ENCODE results near the gene BTBD19. TPM values are rescaled to one million over a fixed set of nuclear protein-coding genes. Genes with fewer than 3 reads are reported as not detected.

The BTBD19 gene
- total RNA-seq, 1 donor from 2014 or later = 10.4 TPM

GRCh38 chr1:44775930-44776729 lies 32.2 kb upstream of the BTBD19 start:
- no peaks in the 10 kb centered on the region for H3K9me3 Mint-ChIP-seq (ENCODE audit: unreplicated experiment)
- H3K27ac Mint-ChIP-seq (ENCODE audit: unreplicated experiment) = peak overlapping the region; percentile 70
- TF ChIP-seq, protein P1, sequence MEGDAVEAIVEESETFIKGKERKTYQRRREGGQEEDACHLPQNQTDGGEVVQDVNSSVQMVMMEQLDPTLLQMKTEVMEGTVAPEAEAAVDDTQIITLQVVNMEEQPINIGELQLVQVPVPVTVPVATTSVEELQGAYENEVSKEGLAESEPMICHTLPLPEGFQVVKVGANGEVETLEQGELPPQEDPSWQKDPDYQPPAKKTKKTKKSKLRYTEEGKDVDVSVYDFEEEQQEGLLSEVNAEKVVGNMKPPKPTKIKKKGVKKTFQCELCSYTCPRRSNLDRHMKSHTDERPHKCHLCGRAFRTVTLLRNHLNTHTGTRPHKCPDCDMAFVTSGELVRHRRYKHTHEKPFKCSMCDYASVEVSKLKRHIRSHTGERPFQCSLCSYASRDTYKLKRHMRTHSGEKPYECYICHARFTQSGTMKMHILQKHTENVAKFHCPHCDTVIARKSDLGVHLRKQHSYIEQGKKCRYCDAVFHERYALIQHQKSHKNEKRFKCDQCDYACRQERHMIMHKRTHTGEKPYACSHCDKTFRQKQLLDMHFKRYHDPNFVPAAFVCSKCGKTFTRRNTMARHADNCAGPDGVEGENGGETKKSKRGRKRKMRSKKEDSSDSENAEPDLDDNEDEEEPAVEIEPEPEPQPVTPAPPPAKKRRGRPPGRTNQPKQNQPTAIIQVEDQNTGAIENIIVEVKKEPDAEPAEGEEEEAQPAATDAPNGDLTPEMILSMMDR (IDR thresholded peaks at IDR 0.05; ENCODE audit: unreplicated experiment) = no peak
- peaks cover 22% of the 10 kb centered on the region for H3K4me1 Mint-ChIP-seq (ENCODE audit: unreplicated experiment)
- H3K4me3 Mint-ChIP-seq (ENCODE audit: unreplicated experiment) = peak overlapping the region; percentile 97
- no peak for DNase-seq (ENCODE audit: low spot score)
- peaks cover 10% of the 10 kb centered on the region for H3K27me3 Mint-ChIP-seq (ENCODE audit: unreplicated experiment)
- peaks cover 27% of the 10 kb centered on the region for H3K36me3 Mint-ChIP-seq (ENCODE audit: low read depth, unreplicated experiment)

DNA sequence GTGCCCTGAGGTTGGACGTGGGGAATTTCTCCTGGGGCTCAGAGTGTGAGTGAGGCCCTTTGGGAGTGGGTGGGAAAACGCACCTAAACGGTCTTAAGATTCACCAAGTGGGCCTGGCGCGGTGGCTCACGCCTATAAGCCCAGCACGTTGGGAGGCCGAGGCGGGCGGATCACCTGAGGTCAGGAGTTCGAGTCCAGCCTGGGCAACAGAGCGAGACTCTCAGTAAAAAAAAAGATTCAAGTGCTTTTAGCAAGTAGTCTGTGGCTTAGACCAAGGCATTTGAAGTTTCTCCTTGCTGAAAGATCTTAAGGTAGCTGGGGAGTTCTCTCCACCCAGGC lies 31.6 kb upstream of the BTBD19 start:
- no peak for DNase-seq (ENCODE audit: low spot score)
- peaks cover 12% of the 10 kb centered on the region for H3K27me3 Mint-ChIP-seq (ENCODE audit: unreplicated experiment)
- H3K36me3 Mint-ChIP-seq (ENCODE audit: low read depth, unreplicated experiment) = peaks cover 32% of the 10 kb centered on the region
- peaks cover 22% of the 10 kb centered on the region for H3K4me1 Mint-ChIP-seq (ENCODE audit: unreplicated experiment)
- no peaks in the 10 kb centered on the region for H3K9me3 Mint-ChIP-seq (ENCODE audit: unreplicated experiment)
- H3K4me3 Mint-ChIP-seq (ENCODE audit: unreplicated experiment) = peak overlapping the region; percentile 97
- TF ChIP-seq, protein P1 (IDR thresholded peaks at IDR 0.05; ENCODE audit: unreplicated experiment) = no peak
- peak overlapping the region; percentile 70 for H3K27ac Mint-ChIP-seq (ENCODE audit: unreplicated experiment)

- H3K36me3 Mint-ChIP-seq (ENCODE audit: low read depth, unreplicated experiment) = peaks cover 32% of the 10 kb centered on the region
- peaks cover 22% of the 10 kb centered on the region for H3K4me1 Mint-ChIP-seq (ENCODE audit: unreplicated experiment)
- TF ChIP-seq, protein P1 (IDR thresholded peaks at IDR 0.05; ENCODE audit: unreplicated experiment) = no peak
- H3K9me3 Mint-ChIP-seq (ENCODE audit: unreplicated experiment) = no peaks in the 10 kb centered on the region
- DNase-seq (ENCODE audit: low spot score) = no peak
- H3K27me3 Mint-ChIP-seq (ENCODE audit: unreplicated experiment) = peaks cover 13% of the 10 kb centered on the region
- peak overlapping the region; percentile 97 for H3K4me3 Mint-ChIP-seq (ENCODE audit: unreplicated experiment)
- H3K27ac Mint-ChIP-seq (ENCODE audit: unreplicated experiment) = peak overlapping the region; percentile 87
Measured at GRCh38 chr1:44777547-44777946, 30.8 kb upstream of the BTBD19 start.

DNA sequence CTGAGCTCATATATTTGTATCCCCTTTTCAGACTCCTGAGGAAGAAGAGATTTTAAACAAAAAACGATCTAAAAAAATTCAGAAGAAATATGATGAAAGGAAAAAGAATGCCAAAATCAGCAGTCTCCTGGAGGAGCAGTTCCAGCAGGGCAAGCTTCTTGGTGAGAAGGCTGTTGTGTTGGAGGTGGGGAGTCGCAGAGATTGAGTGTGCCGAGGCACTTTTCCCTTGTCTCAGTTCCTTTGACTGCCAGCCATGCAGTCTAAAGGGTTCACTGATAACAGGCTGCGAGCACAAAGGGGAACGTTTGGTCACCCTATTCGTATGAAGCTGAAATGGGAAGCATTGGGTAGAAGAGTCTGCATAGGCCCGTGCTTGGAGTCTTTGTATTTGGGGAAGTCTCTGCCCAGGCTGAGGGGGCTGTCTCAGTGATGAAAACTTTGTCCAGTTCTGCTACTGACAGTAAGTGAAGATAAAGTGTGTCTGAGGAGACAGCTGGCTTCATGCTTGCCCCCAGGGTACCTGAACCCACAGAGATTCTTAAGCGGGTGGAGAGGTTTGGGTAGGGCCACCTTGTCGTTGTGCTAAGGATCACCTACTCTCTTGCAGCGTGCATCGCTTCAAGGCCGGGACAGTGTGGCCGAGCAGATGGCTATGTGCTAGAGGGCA lies 30.2 kb upstream of the BTBD19 start:
- Mint-ChIP-seq H3K4me3 (ENCODE audit: unreplicated experiment) (peak overlapping the region; percentile 97), H3K4me1 (ENCODE audit: unreplicated experiment) (peaks cover 22% of the 10 kb centered on the region), H3K9me3 (ENCODE audit: unreplicated experiment) (no peaks in the 10 kb centered on the region), H3K27ac (ENCODE audit: unreplicated experiment) (no peak overlapping the region), H3K27me3 (ENCODE audit: unreplicated experiment) (peaks cover 12% of the 10 kb centered on the region), H3K36me3 (ENCODE audit: low read depth, unreplicated experiment) (peaks cover 32% of the 10 kb centered on the region)
- no peak for DNase-seq (ENCODE audit: low spot score)
- TF ChIP-seq, protein P1 (IDR thresholded peaks at IDR 0.05; ENCODE audit: unreplicated experiment) = no peak

Data from endothelial cell (in vitro differentiated cells).